ENCODE results near the gene NKAIN4.
"Not testable (repeated sequence)": the region's sequence is repeated elsewhere in the genome, so short reads cannot be mapped to it uniquely, and the experiment has no call there.

The NKAIN4 gene

GRCh38 chr20:63255931-63256704 is 1.9 kb upstream of the NKAIN4 start:
- no peak for DNase-seq

GRCh38 chr20:63254606-63255384 is 532 bp upstream of the NKAIN4 start:
- DNase-seq = no peak

- no peak for DNase-seq
Observed at GRCh38 chr20:63253438-63254231, 628 bp downstream of the NKAIN4 start.

GRCh38 chr20:63253065-63253437 is 1.2 kb downstream of the NKAIN4 start:
- DNase-seq = no peak

GRCh38 chr20:63252284-63252711 is 2.0 kb downstream of the NKAIN4 start:
- DNase-seq = no peak

GRCh38 chr20:63251350-63251749 is 2.9 kb downstream of the NKAIN4 start:
- not testable (repeated sequence) for DNase-seq

- no peak for DNase-seq
Observed at GRCh38 chr20:63249891-63250290, 4.4 kb downstream of the NKAIN4 start.

GRCh38 chr20:63248835-63249591 is 5.2 kb downstream of the NKAIN4 start:
- DNase-seq = no peak

GRCh38 chr20:63247671-63248228 is 6.5 kb downstream of the NKAIN4 start:
- DNase-seq = no peak

- DNase-seq = no peak
Observed at GRCh38 chr20:63246490-63247288, 7.6 kb downstream of the NKAIN4 start.

- no peak for DNase-seq
Observed at GRCh38 chr20:63244468-63244867, 9.8 kb downstream of the NKAIN4 start.

GRCh38 chr20:63243604-63244247 is 10.5 kb downstream of the NKAIN4 start:
- DNase-seq = no peak

- DNase-seq = no peak
Observed at GRCh38 chr20:63242736-63243135, 11.5 kb downstream of the NKAIN4 start.

- DNase-seq = peak; percentile 34
Observed at GRCh38 chr20:63241272-63241671, 13.0 kb downstream of the NKAIN4 start.

- DNase-seq = no peak
Observed at GRCh38 chr20:63240004-63240403, 14.3 kb downstream of the NKAIN4 start.

- DNase-seq = no peak
Observed at GRCh38 chr20:63239431-63239830, 14.8 kb downstream of the NKAIN4 start.

GRCh38 chr20:63238514-63239125 is 15.6 kb downstream of the NKAIN4 start:
- no peak for DNase-seq

GRCh38 chr20:63238031-63238430 is 16.2 kb downstream of the NKAIN4 start:
- no peak for DNase-seq

GRCh38 chr20:63236116-63236837 is 18.0 kb downstream of the NKAIN4 start:
- DNase-seq = no peak
